HL-60/S4 treated with retinoic acid at 250 ng/mL for 4 days and 3 days (cell line): ENCODE results near the gene MAPKBP1.

Source experiments
- in situ Hi-C: fragments of 300-500 bp; cut with MboI; formaldehyde crosslinking; loops from 2 replicates; pipeline ENCODE4 v1.7.0; 2022; ENCODE audit warnings: low sequenced_read_pairs

MAPKBP1 gene

DNA sequence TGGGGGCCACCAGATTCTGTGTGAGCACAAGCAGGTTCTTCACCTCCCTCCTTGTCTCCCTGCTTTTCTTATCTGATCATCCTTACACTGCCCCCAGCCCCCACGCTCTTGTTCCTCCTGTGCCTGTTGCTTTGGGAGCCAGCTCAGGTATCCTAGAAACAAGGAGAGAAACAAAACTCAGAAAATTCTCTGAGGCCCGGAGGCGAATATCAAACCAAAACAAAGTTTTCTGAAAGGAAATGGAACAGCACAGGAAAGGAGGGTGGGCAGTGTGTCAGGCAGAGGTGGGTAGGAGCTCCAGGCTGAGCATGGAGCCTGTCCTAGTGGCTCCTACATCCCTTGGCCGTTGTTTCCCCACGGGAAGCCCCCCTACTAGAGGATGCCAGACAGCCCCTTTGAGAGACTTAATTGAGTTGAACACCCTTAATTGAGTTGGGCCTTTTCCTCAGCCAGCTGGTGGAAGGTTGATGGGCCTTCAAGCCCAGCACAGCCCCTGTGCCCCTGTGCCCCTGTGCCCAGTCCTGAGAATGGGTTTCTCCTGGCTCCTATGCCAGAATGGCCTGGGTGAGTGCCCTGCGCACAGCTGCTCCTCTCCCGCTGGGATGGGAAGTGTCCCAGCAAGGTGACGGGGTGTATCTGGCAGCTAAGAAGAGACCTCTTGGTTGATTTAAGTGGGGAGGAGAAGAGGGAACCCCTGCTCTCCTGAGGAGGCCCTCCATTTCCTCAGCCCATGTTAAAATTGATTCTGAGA is 30.8 kb downstream of the MAPKBP1 start:
- in situ Hi-C loops = no loop called here

DNA sequence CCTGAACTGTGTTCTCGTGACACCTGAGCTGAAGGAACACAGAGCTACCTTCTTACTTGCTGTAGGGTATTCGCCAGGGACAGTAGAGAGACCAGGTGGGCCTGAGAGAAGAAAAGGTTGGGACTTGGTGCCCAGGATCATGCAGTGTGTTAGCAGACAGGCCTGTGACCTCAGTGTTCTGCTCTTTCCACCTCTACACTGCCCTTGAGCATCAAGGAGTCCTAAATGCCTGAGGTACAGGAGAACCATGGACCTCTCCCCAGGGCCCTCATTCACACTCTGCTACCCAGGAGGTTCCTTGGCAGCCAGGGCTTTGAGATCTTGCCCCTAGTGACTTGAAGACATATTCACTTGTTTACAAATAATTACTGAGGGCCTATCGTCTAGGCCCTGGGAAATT is 31.4 kb downstream of the MAPKBP1 start:
- in situ Hi-C loops = no loop called here

DNA sequence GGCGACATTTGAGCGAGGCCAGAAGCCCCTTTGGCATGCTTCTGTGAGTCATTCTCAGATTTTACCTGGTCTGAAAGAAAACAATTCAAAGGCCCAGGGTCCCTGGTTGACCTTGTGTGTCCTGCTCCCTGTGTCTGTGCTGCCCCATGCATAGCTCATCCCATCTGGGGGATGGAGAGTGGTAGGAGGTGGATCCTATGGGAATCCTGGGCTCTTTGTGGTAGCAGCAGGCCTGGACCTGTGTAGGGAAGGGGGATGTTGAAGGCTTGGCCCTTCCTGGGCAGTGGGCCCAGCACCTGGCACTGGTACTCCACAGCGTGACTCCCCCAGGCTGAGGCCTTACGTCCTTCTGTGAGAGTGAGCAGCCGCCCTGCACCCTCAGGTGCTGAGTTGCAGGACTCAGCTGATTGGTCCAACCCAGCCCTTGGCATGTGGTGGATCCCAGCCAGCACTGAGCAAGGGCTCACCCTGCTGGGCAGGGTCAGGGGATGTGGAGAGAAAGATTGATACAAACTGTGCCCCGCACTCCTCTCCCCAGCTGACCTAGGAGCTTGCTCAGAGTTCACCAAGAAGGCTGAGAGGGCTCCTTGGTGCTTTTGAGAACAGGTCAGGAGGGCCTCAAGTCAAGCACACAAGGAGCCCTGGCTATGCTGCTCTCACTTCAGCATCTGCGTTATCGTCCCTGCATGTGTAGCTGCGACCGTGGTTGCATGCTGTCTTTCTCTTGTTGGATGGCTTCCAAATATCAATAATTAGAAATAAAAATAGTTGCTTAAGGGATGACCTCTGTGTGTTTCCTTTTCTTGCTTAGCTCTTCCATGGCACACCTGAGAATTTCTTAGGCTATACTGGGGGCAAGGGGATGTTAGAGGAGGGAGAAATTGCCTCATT is 32.3 kb downstream of the MAPKBP1 start:
- in situ Hi-C loops = no loop called here

DNA sequence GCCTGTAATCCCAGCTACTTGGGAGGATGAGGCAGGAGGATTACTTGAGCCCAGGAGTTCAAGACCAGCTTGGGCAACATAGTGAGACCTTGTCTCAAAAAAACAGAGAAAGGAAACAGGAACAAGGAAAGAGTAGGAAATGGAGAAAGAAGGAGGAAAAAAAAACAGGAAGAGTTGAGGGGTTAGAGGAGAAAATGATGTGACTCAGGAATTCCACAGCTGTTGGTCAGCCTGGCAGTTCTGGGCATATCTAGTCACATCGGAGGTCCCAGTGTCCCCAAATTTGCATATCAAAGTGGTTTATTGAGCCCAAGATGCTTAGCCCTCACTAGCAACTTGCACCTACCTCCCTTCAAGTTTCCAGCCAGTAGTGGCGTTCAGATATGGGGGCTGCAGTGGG is 34.8 kb downstream of the MAPKBP1 start:
- in situ Hi-C loops = no loop called here

DNA sequence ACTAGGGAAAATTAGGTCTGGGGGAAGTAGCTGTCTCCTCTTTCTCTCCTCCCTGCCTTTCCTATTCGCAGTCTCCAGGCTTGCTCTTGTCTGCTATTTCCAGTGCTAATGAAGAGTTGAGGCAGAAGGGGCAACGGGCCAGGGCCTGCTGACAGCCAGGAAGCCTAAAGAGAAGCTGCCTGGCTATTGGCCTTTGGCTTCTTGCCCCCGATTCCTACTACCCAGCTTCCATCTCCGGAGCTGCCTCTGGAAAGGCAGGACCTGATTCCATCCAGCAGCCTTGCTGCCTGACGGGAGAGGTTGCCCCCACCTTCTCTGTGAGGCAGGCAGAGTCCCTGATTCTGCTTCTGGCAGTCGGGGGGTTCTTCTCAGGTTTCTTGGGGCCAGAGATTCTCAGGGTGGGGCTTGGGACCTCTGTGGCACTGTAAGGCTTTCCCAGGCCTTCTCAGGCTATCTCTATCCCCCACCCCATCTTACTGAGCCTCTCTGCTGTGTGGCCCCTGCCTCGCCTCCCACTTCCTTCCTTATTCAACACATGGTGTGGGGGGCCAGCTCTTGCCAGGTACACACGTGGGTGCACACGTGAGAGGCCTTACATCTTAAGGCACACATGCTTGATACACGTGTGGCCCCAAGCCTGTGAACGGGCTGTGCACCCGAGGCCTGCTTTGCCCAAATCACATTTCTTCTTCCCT is 35.4 kb downstream of the MAPKBP1 start:
- in situ Hi-C loops = no loop called here

DNA sequence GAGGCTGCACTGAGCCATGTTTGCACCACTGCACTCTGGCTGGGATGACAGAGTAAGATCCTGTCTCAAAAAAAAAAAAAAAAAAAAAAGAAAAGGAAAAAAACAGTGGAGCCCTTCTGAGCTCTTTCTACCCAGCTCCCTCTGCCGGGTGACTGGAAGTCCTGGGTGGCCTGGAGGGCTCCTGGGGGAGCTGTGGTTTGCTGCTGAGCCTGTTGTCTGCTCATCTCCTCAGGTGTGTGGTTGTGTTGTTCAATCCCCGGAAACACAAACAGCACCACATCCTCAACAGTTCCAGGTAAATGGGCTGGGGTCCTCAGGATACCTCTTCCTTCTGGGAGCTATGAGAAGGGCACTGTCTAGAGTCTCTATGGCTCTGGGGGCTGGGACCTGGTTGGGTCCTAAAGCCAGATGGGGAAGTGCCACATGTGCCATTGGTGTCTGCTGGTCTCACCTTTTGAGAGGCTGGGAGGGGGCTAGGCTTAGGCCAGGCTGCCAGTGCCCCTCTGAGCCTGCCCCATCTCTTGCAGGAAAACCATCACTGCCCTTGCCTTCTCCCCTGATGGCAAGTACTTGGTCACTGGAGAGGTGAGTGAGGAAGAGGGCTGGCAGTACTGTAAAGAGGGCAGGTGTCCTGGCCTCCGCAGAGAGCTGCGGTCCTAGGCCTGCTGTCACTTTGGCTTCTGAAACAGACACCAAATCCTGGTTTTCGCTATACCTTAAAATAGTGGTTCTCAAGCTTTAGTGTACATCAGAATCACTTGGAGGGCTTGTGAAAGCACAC is 36.6 kb downstream of the MAPKBP1 start:
- in situ Hi-C loops = no loop called here

- in situ Hi-C loops = no loop called here
These were observed 37.3 kb downstream of the MAPKBP1 start for GRCh38 chr15:41811432-41812195.

- in situ Hi-C loops = no loop called here
These were observed 38.6 kb downstream of the MAPKBP1 start for GRCh38 chr15:41812820-41813375.

DNA sequence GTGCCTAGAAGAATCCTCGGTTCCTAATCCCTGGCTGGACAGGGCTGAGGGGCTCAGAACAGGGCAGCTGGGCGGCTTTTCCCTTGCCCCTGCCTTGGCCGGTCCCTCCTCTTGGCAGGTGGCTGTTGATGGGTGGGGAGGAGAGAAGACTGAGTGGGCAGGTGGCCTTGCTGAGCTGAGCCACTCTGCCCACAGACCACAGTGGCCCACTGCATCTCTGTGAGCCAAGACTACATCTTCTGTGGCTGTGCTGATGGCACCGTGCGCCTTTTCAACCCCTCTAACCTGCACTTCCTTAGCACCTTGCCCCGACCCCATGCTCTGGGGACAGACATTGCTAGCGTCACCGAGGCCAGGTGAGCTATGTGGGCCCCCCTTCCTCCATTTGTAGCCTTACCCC is 39.1 kb downstream of the MAPKBP1 start:
- in situ Hi-C loops = no loop called here

- in situ Hi-C loops = no loop called here
These were observed 40.2 kb downstream of the MAPKBP1 start for GRCh38 chr15:41814534-41814933.

DNA sequence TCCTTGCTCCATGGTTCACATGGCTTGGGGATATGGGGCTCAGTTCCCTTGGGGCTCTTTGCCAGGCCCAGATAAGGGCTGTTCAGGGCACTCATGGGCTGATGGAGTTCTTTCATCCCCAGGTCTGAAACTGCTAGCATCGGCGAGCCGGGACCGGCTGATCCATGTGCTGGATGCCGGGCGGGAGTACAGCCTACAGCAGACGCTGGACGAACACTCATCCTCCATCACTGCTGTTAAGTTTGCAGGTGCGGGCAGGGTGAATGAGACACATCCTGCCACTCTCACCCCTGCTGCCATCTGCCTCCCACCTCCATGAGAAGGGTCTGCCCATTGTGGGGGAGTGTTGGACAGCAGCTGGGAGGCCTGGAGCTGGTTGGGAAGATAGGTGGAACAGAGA is 42.5 kb downstream of the MAPKBP1 start:
- in situ Hi-C loops = no loop called here

DNA sequence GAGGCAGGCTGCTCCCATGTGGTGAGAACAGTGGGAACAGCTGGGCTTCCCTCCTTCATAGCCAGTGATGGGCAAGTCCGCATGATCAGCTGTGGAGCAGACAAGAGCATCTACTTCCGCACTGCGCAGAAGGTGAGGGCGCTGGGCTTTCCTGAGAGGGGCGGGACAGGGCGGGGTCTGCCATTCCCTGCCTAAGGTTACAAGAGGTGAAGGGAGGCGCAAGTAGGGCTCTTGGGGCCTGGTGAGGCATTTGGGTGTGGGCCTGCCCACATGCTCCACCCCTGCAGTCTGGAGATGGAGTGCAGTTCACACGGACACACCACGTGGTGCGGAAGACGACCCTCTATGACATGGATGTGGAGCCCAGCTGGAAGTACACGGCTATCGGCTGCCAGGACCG is 43.0 kb downstream of the MAPKBP1 start:
- in situ Hi-C loops = no loop called here

DNA sequence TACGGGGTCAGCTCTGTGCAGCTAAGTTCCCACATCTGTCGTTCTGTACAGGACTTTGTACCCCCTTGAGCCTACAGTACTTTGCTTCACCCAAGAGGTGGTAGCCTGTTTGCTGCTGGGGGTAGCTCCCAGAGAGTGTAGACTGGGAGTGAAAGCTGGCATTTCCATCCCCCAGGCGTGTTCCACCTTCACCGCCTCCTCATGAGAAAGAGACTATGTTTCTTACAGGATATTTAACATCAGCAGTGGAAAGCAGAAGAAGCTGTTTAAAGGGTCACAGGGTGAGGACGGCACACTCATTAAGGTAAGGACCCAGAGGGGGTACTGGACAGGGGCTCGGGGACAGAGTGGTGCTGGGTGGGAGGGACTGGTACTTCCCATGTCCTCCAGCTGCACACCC is 43.5 kb downstream of the MAPKBP1 start:
- in situ Hi-C loops = no loop called here

DNA sequence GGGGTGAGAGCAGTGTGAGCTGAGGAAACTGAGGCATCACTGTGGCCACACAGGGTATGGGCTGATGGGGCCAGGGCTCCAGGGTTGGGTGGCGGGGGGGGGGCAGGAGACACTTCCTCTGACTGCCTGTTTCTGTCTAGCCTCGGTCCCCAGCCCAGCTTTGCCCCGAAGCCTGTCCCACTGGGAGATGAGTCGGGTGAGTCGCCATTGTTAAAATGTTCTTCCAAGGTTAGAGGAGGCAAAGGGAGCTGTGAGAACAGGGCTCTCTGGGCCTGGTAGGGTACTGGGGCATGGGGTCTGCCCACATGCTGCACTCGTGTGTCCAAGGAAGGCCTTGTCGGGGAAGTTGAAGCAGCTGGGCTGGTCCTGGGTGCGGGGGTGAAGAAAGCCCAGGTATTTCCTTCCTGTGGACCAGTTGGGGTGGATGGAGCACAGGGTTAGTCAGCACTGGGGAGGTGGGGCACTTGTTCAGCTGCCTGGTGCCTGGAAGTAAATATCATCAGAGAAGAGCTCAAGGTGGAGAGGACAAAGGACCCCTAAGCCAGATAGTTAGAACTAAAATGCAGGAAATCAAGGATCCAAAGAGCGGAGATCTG is 45.3 kb downstream of the MAPKBP1 start:
- in situ Hi-C loops = no loop called here

- in situ Hi-C loops = no loop called here
These were observed 46.6 kb downstream of the MAPKBP1 start for GRCh38 chr15:41820791-41821423.

DNA sequence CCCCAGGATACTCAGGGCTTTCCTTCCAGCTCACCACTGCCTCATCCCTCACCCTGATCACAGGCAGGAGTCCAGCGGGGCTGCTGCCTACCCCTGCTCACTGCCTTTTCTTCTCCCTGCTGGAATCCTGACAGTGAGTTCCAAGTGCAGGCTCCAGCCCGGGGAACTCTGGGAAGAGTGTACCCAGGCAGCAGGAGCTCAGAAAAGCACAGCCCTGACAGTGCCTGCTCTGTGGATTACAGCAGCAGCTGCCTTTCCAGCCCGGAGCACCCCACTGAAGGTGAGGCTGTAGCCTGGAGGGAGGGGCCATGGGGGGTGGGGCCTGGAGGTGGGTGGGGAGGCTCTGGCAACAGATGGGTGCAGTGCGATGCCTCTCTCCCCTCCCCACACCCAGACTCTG is 47.5 kb downstream of the MAPKBP1 start:
- in situ Hi-C loops = no loop called here

GRCh38 chr15:41822471-41822870 is 48.2 kb downstream of the MAPKBP1 start:
- in situ Hi-C loops = no loop called here

- in situ Hi-C loops = no loop called here
These were observed 48.7 kb downstream of the MAPKBP1 start for GRCh38 chr15:41822957-41823356.

DNA sequence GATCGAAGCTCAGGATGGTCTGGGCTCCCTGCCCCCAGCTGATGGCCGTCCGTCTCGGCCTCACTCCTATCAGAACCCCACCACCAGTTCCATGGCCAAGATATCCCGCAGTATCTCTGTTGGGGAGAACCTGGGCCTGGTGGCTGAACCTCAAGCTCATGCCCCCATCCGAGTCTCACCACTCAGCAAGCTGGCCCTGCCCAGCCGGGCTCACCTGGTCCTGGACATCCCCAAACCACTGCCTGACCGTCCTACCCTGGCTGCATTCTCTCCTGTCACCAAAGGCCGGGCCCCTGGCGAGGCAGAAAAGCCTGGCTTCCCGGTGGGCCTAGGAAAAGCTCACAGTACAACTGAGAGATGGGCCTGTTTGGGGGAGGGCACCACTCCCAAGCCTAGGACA is 49.2 kb downstream of the MAPKBP1 start:
- in situ Hi-C loops = no loop called here
